Measurements from ENCODE around the gene ALOXE3.

DNA sequence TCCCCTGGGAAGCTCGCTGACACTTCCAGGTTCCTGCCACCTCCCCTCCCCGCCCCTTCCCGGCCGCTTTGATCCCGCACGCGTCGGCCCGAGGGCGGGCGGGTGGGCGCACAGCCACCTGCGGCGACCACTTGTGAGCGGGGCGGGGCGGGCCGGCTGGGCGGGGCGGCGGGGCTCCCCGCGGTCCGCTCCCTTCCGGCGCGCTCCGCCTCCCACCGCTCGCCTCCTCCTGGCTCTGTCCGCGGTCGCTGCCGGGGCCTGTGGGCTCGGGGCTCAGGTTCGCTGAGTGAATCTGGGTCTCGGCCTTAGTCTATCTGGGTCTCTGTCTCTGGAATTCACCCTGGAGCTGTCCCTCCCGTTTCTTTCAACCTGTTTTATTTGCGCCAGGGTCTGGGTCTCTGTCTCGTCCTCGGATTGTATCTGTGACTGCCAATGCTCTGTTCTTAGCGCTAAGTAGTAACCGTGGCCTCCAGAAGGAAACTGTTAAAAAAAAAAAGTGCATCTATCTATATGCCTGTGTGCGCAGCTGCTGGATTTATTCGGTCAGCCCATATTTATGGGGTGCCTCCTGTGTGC is 8.3 kb upstream of the ALOXE3 start:
- TF ChIP-seq RAD21 (IDR thresholded peaks at IDR 0.05) (no peak), HNF4A (conservative IDR thresholded peaks at IDR 0.05) (no peak), YY1 (IDR thresholded peaks at IDR 0.05) (no peak), TAF1 (conservative IDR thresholded peaks at IDR 0.05) (no peak), ZBTB33 (IDR thresholded peaks at IDR 0.05) (no peak), NR2F2 (IDR thresholded peaks at IDR 0.05) (no peak), EGR1 (IDR thresholded peaks at IDR 0.05; ENCODE audit: low read depth in 2 of 2) (no peak)
- TF ChIP-seq, protein P1, sequence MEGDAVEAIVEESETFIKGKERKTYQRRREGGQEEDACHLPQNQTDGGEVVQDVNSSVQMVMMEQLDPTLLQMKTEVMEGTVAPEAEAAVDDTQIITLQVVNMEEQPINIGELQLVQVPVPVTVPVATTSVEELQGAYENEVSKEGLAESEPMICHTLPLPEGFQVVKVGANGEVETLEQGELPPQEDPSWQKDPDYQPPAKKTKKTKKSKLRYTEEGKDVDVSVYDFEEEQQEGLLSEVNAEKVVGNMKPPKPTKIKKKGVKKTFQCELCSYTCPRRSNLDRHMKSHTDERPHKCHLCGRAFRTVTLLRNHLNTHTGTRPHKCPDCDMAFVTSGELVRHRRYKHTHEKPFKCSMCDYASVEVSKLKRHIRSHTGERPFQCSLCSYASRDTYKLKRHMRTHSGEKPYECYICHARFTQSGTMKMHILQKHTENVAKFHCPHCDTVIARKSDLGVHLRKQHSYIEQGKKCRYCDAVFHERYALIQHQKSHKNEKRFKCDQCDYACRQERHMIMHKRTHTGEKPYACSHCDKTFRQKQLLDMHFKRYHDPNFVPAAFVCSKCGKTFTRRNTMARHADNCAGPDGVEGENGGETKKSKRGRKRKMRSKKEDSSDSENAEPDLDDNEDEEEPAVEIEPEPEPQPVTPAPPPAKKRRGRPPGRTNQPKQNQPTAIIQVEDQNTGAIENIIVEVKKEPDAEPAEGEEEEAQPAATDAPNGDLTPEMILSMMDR (IDR thresholded peaks at IDR 0.05; ENCODE audit: low read depth, low read length, missing input control): no peak
- TF ChIP-seq, protein P2, sequence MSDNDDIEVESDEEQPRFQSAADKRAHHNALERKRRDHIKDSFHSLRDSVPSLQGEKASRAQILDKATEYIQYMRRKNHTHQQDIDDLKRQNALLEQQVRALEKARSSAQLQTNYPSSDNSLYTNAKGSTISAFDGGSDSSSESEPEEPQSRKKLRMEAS (IDR thresholded peaks at IDR 0.05): no peak
- TF ChIP-seq, protein P3, sequence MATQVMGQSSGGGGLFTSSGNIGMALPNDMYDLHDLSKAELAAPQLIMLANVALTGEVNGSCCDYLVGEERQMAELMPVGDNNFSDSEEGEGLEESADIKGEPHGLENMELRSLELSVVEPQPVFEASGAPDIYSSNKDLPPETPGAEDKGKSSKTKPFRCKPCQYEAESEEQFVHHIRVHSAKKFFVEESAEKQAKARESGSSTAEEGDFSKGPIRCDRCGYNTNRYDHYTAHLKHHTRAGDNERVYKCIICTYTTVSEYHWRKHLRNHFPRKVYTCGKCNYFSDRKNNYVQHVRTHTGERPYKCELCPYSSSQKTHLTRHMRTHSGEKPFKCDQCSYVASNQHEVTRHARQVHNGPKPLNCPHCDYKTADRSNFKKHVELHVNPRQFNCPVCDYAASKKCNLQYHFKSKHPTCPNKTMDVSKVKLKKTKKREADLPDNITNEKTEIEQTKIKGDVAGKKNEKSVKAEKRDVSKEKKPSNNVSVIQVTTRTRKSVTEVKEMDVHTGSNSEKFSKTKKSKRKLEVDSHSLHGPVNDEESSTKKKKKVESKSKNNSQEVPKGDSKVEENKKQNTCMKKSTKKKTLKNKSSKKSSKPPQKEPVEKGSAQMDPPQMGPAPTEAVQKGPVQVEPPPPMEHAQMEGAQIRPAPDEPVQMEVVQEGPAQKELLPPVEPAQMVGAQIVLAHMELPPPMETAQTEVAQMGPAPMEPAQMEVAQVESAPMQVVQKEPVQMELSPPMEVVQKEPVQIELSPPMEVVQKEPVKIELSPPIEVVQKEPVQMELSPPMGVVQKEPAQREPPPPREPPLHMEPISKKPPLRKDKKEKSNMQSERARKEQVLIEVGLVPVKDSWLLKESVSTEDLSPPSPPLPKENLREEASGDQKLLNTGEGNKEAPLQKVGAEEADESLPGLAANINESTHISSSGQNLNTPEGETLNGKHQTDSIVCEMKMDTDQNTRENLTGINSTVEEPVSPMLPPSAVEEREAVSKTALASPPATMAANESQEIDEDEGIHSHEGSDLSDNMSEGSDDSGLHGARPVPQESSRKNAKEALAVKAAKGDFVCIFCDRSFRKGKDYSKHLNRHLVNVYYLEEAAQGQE (IDR thresholded peaks at IDR 0.05): no peak

All from liver (tissue), 3 donors.